Panc1 (cell line): ENCODE data around the gene TBC1D10A. TPM values are rescaled to one million over a fixed set of nuclear protein-coding genes. Genes with fewer than 3 reads are reported as not detected.

Experiments used
- ATAC-seq: fragments of 200-7000 bp; cut with Tn5 transposase; 2 replicates; pipeline ENCODE4 v1.9.1; 2020; ENCODE audit warnings: mild to moderate bottlenecking, moderate library complexity
- Bru-seq: library from RNA; stranded (reverse); fragments of 400-500 nt; gene quantifications from one replicate; lab custom pipeline; 2021; lab: Mats Ljungman, UMichigan
- BruChase-seq, 2 experiments: library from RNA; stranded (reverse); fragments of 400-500 nt; gene quantifications; one replicate each; lab custom pipeline; 2021; lab: Mats Ljungman, UMichigan
- BruUV-seq: library from RNA; stranded (reverse); fragments of 400-500 nt; replicated peaks from 2 replicates; lab custom pipeline; 2021; lab: Mats Ljungman, UMichigan
- CTCF ChIA-PET: fragments of 300-600 bp; sonication (Branson Sonifier 250); formaldehyde crosslinking; loops from one replicate; lab custom pipeline; 2022; ENCODE audit warnings: antibody characterized with exemption; lab: Charles Lee
- POLR2A ChIA-PET: fragments of 300-600 bp; sonication (Branson Sonifier 250); formaldehyde crosslinking; loops from one replicate; lab custom pipeline; 2022; ENCODE audit warnings: antibody characterized with exemption; lab: Charles Lee
- DNase-seq: peaks from one replicate; pipeline ENCODE4 v3.0.0-alpha.2; 2010; ENCODE audit warnings: low read depth, low spot score
- H3K27ac ChIP-seq: 2 replicates; pipeline ENCODE4 v1.5.1; 2011; ENCODE audit warnings: mild to moderate bottlenecking, low read length, inconsistent platforms
- H3K27me3 ChIP-seq: fragments of 200-500 bp; sonication (Bioruptor generic); 2 replicates; pipeline ENCODE4 v1.6.0; 2014; ENCODE audit warnings: low read length, inconsistent platforms; ENCODE audit not compliant: control insufficient read depth, insufficient read depth
- H3K36me3 ChIP-seq: fragments of 200-500 bp; sonication (Bioruptor generic); 2 replicates; pipeline ENCODE4 v1.5.1; 2014; ENCODE audit warnings: inconsistent platforms, mild to moderate bottlenecking, low read length, moderate library complexity; ENCODE audit not compliant: control insufficient read depth, insufficient read depth
- H3K4me1 ChIP-seq: 2 replicates; pipeline ENCODE4 v1.5.1; 2011; ENCODE audit warnings: inconsistent platforms, mild to moderate bottlenecking, low read length, moderate library complexity; ENCODE audit not compliant: control insufficient read depth, insufficient read depth
- H3K4me3 ChIP-seq, 2 experiments: 2 replicates each; pipeline ENCODE4 v1.5.1; 2011 to 2012; ENCODE audit warnings: low read depth in 2 of 2, low read length in 2 of 2, mild to moderate bottlenecking in 2 of 2, inconsistent platforms in 1 of 2, moderate library complexity in 1 of 2
- H3K9me3 ChIP-seq: fragments of 200-500 bp; sonication (Bioruptor generic); 2 replicates; pipeline ENCODE4 v1.5.1; 2014; ENCODE audit warnings: low read depth, mild to moderate bottlenecking, inconsistent platforms, low read length, moderate library complexity; ENCODE audit not compliant: control insufficient read depth, insufficient read depth
- CTCF ChIP-seq: fragments of 450-650 bp; IDR thresholded peaks from 2 replicates; pipeline ENCODE4 v1.5.1; 2017; ENCODE audit warnings: mild to moderate bottlenecking
- POLR2AphosphoS5 ChIP-seq: IDR thresholded peaks from 2 replicates; pipeline ENCODE4 v1.6.1; 2012; ENCODE audit warnings: mild to moderate bottlenecking, low read depth, low read length, moderate library complexity
- REST ChIP-seq, 2 experiments: IDR thresholded peaks; 2 replicates each; pipeline ENCODE4 v1.6.1; 2011 to 2012; ENCODE audit warnings: low read depth in 2 of 2, control low read depth in 1 of 2, low read length in 1 of 2, mild to moderate bottlenecking in 1 of 2, moderate library complexity in 1 of 2; ENCODE audit not compliant: insufficient read depth in 1 of 2
- SIN3A ChIP-seq: IDR thresholded peaks from 2 replicates; pipeline ENCODE4 v1.6.1; 2012; ENCODE audit warnings: low read depth, mild to moderate bottlenecking, low read length, moderate library complexity, borderline replicate concordance; ENCODE audit not compliant: insufficient read depth
- TCF7L2 ChIP-seq: IDR thresholded peaks from 2 replicates; pipeline ENCODE4 v1.6.1; 2011; ENCODE audit warnings: mild to moderate bottlenecking, low read depth, low read length, inconsistent platforms
- in situ Hi-C: cut with HindIII; loops from 2 replicates; pipeline ENCODE4 v1.10.0; 2016; ENCODE audit warnings: low sequenced_read_pairs, low pct_unique_long_range_greater_than_20kb
- intact Hi-C: fragments of 100-400 bp; cut with micrococcal nuclease; formaldehyde crosslinking; loops from one replicate; pipeline ENCODE4 v1.10.0; 2022; ENCODE audit not compliant: unreplicated experiment
- long read RNA-seq: library from polyadenylated mRNA; unstranded; transcript quantifications from one replicate; pipeline ENCODE4 v2.0.0, GENCODE V29; 2021; ENCODE audit not compliant: unreplicated experiment
- polyA plus RNA-seq: library from polyadenylated mRNA; unstranded; fragments of >200 nt; gene quantifications from one replicate; pipeline ENCODE4 v1.2.1, GENCODE V29; 2012; ENCODE audit warnings: missing spikeins; ENCODE audit not compliant: insufficient read length
- total RNA-seq: library from RNA; stranded (reverse); gene quantifications from one replicate; pipeline ENCODE4 v1.2.1, GENCODE V29; 2021; ENCODE audit not compliant: unreplicated experiment

Gene TBC1D10A
- 14.9 TPM for total RNA-seq
- polyA plus RNA-seq: 12.6 TPM
- Bru-seq, nascent RNA: percentile 60 among the genes with signal in this experiment
- BruChase-seq, experiment 1, labeled RNA remaining after a 2-hour chase: percentile 61 among the genes with signal in this experiment
- BruChase-seq, experiment 2, labeled RNA remaining after a 6-hour chase: percentile 58 among the genes with signal in this experiment
- long read RNA-seq, transcript TBC1D10A-201 (9 exons, 2,077 nt): major isoform, 23 of 32 reads
- long read RNA-seq, partial matches to known transcripts: 3 of 32 reads
- long read RNA-seq, other reads (novel, unspliced or antisense): 6 of 32 reads

GRCh38 chr22:30326706-30327362 lies at the start of gene TBC1D10A:
TBC1D10A (minus strand) TSS chr22:30326941; CDS start chr22:30326881, 60 bp downstream.
- POLR2A ChIA-PET: no interaction called here
- H3K36me3 ChIP-seq: no peaks in the 10 kb centered on the region; the same call in 1 of the 2 replicates
- DNase-seq (no peak), ATAC-seq (peak; percentile 92)
- peak within 1 kb of the TSS; percentile 72 for H3K27ac ChIP-seq
- no TSS peak for BruUV-seq
- H3K4me3 ChIP-seq: peak within 1 kb of the TSS; percentile 60 to 61
- no peaks in the 10 kb centered on the region for H3K27me3 ChIP-seq
- intact Hi-C loops: no loop called here
- CTCF ChIA-PET: interaction anchor here (0.6 to 2.3 kb wide), 2 partner anchors 39 to 42 kb away, joined by 4 to 11 read pairs; no protein-coding TSS in a partner anchor
- peaks cover 16% of the 10 kb centered on the region for H3K4me1 ChIP-seq
- TF ChIP-seq REST (IDR thresholded peaks at IDR 0.05; ENCODE audit: insufficient read depth in 1 of 2, low read depth in 2 of 2, low read length in 1 of 2): no peak
- TF ChIP-seq CTCF: no peak
- no peak for TF ChIP-seq TCF7L2
- TF ChIP-seq SIN3A: no peak
- no peak for TF ChIP-seq POLR2AphosphoS5
- in situ Hi-C loops: no loop called here
- H3K9me3 ChIP-seq: no peaks in the 10 kb centered on the region

- BruUV-seq: no TSS peak
- H3K27me3 ChIP-seq: no peaks in the 10 kb centered on the region
- CTCF ChIA-PET: no interaction called here
- POLR2A ChIA-PET: interaction anchor here (0.7 kb wide), 2 partner anchors 21 to 784 kb away, joined by 5 to 10 read pairs; no protein-coding TSS in a partner anchor
- H3K4me3 ChIP-seq: no peak overlapping the region
- TF ChIP-seq POLR2AphosphoS5: no peak
- no peak for TF ChIP-seq CTCF
- TF ChIP-seq TCF7L2: no peak
- TF ChIP-seq REST (IDR thresholded peaks at IDR 0.05; ENCODE audit: insufficient read depth in 1 of 2, low read depth in 2 of 2, low read length in 1 of 2): no peak
- TF ChIP-seq SIN3A: no peak
- DNase-seq (no peak), ATAC-seq (no peak)
- no peak overlapping the region for H3K27ac ChIP-seq
- H3K9me3 ChIP-seq: no peaks in the 10 kb centered on the region
- intact Hi-C loops (no loop called here), in situ Hi-C loops (no loop called here)
- H3K4me1 ChIP-seq: no peaks in the 10 kb centered on the region; the same call in 1 of the 2 replicates
- no peaks in the 10 kb centered on the region for H3K36me3 ChIP-seq
Observed at GRCh38 chr22:30375312-30375849, 48.6 kb upstream of the TBC1D10A start.
